GM19043 (cell line): ENCODE measurements around the gene PPP1CB.
"Not testable (repeated sequence)": the region's sequence is repeated elsewhere in the genome, so short reads cannot be mapped to it uniquely, and the experiment has no call there.

ENCODE experiments used
- ATAC-seq: cut with Tn5 transposase; IDR thresholded peaks from one replicate; pipeline ENCODE4 v1.9.1; 2021; ENCODE audit warnings: low read depth; ENCODE audit not compliant: unreplicated experiment

Gene PPP1CB

DNA sequence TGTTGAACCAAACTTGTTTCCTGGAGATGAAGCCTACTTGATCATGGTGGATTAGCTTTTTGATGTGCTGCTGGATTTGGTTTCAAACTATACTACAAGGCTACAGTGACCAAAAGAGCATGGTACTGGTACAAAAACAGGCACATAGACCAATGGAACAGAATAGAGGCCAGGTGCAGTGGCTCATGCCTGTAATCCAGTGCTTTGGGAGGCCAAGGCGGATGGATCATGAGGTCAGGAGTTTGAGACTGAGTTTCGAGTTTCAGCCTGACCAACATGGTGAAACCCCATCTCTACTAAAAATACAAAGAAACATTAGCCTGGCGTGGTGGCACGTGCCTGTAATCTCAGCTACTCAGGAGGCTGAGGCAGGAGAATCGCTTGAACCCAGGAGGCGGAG lies 9.0 kb upstream of the PPP1CB start:
- ATAC-seq, result not testable (repeated sequence)

DNA sequence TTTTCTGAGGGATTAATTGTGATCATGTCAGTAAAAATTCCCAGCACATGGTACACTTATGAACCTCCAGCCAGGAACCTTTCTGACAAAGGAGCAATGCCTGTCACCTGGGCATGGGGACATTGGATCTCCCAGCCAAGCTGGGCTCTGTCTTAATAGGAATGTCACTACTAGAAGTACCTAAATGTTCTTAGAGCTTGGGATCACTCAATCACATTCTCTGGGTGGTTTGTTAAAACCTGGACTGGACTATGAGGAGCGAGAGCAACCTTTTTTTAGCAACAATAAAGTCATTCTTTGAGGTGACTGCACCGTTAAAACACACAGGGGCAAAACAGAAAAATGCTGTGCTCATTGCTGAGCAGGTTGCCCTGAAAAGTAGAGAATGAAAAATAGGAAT lies 6.4 kb upstream of the PPP1CB start:
- no peak for ATAC-seq

DNA sequence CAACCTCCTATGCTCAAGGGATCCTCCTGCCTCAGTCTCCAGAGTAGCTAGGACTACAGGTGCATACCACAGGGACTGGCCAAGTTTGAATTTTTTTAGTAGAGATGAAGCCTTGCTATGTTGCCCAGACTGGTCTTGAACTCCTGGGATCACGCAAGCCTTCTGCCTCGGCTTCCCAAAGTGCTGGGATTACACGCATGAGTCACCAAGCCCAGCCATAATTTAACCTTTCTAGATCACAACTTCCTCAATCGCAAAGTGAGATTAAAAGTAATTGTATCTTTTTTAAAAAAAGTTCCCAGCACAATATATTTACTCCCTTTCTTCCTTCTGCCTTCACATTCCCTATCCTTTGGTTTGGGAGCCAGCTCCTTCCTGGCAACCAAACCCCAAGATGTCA lies 5.8 kb upstream of the PPP1CB start:
- ATAC-seq, result no peak

DNA sequence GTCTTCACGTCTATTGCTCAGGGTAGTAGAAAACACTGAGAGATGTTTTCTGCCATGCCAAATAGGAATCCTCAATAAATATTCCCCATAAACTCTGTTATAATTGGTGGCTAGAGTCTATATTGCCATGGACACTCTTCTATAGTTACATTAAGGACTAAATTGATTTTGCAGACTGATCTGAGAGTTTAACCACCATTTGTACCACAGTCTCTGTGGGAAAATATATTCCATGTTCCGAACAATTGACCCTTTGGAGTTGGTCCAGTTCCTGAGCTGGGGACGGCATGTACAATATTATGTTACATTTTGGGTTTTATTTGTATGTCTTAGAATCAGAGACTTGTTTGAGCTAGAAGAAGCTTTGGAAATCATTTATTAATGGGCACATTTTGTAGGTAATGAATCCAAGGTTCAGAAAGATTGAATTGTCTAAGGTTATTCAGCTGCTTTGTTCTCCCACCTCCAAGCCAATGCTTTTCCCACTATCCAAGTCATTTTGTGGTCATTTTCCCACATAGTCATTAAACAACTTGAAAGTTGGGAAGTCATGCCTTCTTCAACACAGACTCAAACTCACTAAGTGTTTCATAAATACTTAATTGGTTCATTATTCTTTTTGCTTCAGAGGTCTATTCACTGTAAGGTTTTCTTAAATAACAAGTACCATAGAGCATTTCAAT lies 5.1 kb upstream of the PPP1CB start:
- no peak for ATAC-seq

DNA sequence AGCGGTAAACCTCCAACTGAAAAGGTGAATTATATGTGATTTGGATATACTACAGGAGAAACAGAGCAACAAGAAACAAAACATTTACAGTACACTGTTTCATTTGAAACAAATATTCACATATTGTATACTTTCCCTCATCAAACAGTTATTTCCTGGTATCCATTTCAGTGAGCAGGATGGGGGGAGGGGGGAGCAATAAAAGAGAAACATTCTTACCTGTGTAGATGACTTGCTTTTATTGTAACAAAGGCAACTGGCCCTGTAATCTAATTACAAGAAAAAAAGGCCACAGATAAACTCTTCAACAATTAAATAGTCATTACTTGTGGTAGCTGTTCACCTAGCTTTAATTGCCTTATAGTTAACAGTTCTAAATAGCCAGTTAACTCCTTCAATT lies 3.9 kb upstream of the PPP1CB start:
- ATAC-seq, result no peak

DNA sequence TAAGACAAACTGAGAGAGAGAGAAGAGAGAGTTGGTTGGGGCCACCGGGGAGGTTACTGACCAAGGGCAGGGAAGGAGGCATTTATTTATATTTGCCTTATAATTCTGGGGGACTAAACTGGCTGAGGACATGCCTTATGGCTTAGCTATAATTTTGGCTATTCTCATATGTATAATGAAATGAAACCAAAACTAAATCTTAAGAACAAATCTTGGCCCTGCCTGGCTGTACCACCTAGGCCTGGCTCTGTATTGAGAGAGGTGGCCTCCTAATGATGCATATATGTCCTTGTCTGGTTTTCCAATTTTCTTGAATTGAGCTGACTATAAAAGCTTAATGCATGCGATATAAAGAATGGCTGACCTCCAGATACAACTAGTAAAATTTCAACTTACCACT lies 3.5 kb upstream of the PPP1CB start:
- ATAC-seq, result no peak

DNA sequence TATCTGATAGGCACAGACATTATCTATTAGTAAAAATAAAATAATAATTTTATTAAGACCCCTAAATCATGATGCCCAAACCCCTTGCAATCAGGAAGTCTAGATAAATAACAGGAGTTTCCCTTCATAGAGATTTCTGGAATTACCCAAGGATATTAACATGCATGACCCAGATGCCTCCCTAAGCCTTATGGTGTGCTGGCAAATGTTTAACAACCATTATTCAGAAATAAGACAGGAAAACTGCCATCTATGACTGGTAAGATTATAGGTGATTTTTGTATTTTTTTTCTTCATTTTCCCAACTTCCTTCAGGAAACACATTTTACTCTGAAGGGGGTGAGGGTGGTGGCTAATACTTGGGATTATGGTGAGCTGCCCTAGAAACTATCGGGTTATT lies 2.7 kb upstream of the PPP1CB start:
- no peak for ATAC-seq

DNA sequence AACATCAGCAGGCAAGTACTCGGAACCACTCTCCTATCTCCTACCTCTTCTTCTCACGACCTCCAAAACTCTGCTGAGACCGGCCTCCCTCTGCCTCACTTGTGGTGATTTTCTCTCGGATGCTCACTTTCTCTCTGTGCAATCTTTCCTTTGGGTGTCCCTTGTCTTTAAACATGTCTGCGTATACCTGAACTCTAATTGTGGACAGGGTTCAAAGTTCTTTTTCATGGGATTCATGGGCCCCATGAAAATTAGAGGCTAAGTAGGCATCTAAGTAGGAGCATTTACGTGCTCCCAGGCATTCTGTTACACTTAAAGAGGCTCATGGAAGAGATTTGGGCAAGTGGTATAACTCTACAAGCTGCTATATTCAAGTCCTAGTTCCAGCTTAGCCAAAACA lies 2.1 kb upstream of the PPP1CB start:
- ATAC-seq, result no peak

DNA sequence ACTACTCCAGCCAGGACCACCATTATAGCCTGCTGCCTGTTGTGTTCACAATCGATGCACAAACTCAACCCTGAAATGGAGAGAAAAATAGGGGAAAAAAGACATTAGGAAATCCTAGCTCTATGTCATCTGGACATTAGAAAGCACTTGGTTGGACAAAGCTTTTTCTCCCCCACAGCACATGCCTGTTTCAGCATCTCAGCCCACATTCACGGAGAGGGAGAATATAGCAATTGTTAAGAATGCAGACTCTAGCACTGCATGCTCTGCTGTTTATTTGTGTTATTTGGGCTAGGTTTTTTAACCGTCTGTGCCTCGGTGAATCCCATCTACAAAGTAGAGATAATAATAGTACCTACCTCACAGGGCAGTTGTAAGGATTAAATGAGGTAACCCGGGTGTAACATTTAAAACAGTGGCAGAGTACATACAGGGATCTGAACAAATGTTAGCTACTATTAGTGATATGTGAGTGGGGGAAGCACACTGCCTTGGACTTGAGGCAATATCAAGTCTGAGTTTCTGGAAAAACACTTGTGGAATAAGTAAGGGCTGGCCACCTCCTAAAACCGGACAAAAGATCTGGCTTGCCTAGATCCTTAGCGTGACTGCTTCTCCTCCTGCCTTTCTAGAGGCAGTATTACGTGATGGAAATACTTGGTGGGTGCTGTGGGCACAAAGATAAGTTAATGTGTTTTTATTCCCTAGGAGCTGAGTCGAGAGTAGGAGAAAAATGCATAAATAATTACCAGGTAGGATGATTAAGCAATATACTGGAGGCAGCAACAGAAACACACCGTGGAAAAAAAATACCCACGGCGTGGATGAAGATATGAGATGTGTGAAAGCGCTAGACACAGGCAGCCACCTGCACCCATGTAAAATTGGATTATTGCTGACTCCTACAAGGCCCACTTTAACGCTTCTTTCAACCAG lies 1.0 kb upstream of the PPP1CB start:
- ATAC-seq, result no peak

DNA sequence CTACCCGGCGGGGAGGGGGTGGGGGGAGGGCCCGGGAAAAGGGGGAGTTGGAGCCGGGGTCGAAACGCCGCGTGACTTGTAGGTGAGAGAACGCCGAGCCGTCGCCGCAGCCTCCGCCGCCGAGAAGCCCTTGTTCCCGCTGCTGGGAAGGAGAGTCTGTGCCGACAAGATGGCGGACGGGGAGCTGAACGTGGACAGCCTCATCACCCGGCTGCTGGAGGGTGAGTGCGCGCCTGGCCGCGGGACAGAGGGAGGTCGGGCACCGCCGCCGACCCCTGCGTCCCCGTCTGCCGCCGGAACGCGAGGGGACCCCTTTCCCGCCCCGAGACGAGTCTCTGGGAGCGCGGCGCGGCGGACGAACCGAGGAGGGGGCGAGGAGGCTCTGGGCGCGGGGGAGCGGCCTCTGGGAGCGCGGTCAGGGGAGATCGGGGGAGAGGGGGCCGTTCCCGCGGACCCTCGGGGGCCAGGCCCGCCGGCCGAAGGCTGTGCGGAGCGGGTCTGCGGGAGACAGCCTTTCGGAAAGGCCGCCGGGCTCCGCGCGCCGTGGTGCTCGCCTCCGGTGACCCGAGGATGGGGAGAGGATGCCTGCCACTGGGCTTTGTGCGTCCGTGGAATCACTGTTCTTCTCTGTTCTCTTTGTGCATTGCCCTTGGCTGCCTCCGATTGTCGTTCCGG lies 463 bp downstream of the PPP1CB start:
- peak; percentile 16 for ATAC-seq

DNA sequence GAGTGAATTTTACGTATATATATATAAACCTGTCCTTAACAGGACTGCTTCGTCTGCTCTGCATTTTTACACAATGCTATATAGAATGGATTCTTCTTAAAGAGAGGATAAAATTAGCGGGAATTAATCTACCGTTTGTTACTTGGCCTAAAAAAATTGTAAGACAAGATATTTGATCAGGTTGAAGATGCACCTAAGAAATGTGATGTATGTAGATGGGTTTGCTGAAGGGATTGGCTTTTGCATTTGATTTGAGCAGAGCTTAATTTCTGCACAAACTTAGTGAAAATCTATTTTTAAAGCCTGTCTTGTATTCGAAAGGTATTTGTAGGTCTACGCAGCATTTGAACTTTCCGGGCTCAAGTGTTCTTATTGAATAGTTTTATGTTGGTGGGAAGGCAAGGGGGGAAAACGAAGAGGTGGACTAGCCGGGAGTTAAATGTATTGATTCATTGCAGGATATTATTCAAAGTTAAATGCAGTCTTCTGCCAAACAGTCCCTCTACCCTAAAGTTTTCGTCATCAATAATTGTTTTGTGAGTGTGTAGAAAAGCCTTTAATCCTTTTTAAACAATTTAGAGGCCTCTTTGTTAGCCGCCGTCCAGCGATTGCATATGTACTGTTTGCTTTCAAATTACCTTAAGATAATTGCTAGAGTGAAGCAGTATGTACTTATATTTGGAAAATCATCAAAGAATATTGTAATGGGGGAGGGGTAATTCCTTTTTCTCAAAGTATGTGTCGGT lies 1.2 kb downstream of the PPP1CB start:
- ATAC-seq, result no peak

DNA sequence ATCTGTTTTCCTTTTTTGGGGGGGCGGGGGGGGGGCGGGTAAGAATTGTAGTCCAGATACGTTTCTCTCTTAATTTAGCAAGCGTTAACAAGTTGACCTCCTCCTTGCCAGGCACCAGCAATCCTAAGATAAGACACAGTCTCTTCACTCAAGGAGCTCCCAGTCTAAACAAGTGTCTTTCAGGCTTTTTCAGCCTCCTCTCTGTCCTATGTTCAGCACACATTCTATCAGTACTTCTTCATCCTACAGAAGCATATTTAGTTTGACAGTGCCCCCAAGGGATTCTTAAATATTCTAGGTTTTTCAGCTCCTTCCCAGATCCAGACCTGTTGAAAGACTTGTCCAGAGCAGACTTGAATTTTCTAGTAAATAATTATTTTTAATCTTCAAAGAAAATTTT lies 2.7 kb downstream of the PPP1CB start:
- ATAC-seq, result no peak

DNA sequence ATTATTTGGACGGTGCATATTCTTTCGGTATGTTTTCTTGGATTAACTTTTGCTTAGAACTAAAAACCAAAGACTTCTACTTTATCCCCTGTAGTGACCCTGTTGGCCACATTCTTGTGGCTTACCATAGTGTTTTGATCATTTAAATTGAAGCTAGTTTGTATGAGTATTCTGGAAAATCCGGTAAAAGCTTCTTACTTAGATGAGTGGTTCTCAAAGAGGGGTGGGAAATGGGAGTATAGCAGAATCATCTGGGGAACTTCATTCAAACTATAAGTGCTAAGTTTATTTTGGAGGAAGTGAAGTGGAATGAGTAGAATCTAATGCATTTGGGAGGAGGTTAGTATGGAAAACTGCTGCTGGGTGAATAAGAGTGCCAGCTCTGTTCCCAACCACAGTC lies 3.8 kb downstream of the PPP1CB start:
- no peak for ATAC-seq

DNA sequence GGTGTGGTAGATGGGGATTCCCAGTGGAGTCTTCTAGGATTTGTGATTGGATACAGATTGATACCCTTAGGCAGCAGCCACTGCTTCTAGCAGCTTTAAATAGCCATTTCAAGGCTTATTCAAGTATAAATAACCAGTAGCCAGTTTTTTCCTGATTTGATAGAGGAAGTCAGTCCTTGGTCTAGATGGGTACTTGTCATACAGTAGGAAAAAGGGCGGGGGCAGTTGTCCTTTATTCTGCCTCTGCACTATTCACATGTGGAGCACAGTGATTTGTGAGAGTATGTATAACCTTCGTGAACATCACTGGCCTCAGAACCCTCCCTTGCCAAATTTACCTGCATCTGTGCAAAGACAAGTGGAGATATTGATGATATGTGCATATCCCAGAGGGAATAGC lies 6.8 kb downstream of the PPP1CB start:
- no peak for ATAC-seq

DNA sequence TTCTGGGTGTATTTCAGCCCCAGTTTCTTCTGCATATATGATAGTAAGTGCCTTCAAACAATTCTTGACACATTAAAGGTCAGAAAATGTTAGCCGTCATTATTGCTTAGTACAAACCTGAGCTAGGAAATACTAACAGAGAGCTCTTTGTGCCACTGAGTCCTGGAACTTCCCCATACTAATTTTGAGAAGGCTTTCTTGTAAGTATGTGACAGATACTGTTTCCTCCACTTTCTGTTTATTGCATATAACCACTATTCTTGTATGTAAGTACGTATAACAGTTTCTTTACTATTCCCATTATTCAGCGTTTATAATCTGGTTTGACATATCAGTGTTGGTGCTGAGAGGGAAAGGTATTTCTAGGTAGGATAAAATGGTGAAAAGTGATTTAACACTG lies 9.8 kb downstream of the PPP1CB start:
- no peak for ATAC-seq

DNA sequence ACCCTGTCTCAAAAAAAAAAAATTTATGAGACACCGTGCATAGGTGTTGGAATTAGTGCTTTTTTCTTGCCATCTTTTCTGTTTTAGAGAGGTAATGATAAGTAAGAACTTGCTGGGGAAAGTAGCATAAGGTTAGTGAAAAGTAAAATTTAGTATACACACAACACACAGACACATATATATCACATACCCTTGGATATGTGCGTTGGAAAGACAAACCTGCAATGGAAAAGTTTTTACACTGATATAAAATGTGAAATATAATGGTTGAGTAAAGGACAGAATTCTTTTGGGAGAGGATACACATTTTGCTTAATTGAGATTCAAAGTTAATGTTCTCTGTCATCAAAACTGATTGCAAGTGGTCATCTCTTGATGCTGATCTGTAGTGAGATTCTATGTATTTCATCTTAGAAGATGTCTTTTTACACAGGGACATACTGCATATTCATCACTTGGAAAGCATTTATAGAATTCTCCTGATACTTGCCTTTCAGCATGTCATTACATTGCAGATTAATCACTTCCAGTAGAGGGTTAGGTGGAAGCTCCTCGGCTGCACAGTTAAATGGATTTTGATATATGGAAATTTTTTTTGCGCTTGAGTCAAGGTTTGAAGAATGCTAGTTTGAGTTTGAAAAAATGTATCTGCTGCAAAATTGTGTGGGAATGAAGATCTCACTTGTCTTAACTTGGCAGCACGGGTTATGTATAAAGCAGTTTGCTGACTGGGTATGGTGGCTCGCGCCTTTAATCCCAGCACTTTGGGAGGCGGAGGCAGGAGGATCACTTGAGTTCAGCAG lies 13.5 kb downstream of the PPP1CB start:
- no peak for ATAC-seq

DNA sequence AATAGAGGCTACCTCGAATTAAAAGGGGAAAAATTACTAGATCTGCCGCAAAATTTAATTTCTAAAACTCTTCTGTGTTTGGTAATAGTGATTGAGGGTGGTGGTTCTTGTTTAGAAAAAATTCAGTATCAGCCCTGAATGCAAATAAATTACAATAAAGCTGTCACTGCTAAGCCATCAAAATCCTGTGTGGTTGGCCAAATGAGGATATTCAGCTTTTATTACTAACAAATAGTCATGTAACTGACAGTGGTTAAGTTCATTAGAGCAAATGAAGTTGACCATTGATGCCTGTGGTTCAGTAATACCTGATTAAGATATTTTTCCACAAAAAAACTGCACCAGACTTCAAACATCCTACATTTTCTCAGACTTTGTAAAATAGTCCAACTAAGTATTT lies 14.4 kb downstream of the PPP1CB start:
- no peak for ATAC-seq

DNA sequence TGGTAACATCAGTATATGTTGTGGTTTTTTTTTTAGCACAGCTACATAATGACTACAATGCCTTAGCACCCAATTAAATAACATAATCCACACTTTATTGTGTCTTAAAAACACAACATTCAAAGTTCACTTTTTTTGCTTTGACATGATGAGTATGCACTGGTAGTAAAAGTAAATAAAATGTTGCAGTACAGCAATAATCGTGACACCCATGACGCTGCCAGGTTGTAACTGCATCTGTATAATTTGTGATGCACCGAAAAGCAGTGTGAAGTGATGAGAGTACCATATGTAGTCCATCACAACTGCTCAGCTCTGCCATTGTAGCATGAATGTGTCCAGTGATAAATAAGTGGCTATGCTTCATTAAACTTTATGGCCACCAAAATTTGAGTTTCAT lies 15.7 kb downstream of the PPP1CB start:
- ATAC-seq, result no peak

DNA sequence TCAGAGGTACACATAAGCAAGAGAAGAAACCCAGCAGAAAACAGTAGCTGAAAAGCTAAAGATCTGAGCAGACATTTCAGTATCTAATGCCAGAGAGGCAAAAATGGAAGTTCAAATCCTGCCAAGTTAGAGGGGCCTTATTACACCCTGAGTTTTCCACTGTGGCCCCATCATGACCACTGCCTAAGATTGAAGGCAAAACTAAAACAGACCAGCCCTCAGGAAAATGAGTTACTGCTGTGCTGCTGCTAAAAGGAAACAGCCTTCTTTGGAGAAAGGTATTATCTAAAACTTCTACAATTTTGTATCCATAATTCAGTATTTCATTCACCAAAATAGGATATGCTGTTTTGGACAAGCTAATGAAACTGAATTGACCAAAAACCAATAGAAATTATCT lies 16.8 kb downstream of the PPP1CB start:
- ATAC-seq, result no peak

DNA sequence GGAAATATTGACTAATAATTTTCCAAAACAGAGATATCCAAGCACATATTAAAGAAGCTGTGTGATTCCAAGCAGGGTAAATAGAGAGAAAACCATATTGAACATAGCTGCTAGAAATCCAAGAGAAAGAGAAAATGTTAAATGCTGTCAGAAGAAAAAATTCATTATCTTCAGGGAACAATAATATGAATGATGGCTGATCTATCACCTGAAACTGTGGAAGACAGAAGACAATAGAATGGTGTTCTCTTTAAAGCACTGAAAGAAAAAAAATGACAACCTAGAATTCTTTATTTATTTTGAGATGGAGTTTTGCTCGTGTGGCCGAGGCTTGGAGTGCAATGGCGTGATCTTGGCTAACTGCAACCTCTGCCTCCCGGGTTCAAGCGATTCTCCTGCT lies 17.3 kb downstream of the PPP1CB start:
- ATAC-seq, result no peak
